ENCODE measurements around the gene STN1.

DNA sequence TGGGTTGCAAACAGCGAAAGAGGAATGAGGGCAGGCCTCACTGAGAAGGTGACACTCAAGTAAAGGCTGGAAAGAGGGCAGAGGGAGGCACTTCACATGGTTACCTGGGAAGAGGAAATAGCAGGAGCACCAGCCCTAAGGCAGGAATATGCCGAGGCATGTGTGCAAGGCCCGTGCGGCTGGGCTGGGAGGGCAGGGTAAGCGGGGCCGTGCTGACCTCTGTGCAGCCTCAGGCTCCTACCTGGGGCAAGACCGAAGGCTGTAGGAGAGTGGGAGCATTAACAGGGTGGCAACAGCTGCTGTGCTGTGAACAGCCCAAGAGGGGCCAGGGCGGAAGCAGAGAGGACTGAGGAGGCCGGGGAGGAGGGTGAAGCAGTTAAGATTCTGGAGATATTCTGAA lies 38.6 kb downstream of the STN1 start:
- TF ChIP-seq, protein P1, sequence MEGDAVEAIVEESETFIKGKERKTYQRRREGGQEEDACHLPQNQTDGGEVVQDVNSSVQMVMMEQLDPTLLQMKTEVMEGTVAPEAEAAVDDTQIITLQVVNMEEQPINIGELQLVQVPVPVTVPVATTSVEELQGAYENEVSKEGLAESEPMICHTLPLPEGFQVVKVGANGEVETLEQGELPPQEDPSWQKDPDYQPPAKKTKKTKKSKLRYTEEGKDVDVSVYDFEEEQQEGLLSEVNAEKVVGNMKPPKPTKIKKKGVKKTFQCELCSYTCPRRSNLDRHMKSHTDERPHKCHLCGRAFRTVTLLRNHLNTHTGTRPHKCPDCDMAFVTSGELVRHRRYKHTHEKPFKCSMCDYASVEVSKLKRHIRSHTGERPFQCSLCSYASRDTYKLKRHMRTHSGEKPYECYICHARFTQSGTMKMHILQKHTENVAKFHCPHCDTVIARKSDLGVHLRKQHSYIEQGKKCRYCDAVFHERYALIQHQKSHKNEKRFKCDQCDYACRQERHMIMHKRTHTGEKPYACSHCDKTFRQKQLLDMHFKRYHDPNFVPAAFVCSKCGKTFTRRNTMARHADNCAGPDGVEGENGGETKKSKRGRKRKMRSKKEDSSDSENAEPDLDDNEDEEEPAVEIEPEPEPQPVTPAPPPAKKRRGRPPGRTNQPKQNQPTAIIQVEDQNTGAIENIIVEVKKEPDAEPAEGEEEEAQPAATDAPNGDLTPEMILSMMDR (IDR thresholded peaks at IDR 0.05) = no peak
- no peak for TF ChIP-seq POLR2A (IDR thresholded peaks at IDR 0.05)
- TF ChIP-seq POLR2AphosphoS5 (IDR thresholded peaks at IDR 0.05) = no peak
